ENCODE data around the gene HS3ST1. TPM values are rescaled to one million over a fixed set of nuclear protein-coding genes. Genes with fewer than 3 reads are reported as not detected.

The HS3ST1 gene
- total RNA-seq, 1 donor from 2014 or later = not detected

DNA sequence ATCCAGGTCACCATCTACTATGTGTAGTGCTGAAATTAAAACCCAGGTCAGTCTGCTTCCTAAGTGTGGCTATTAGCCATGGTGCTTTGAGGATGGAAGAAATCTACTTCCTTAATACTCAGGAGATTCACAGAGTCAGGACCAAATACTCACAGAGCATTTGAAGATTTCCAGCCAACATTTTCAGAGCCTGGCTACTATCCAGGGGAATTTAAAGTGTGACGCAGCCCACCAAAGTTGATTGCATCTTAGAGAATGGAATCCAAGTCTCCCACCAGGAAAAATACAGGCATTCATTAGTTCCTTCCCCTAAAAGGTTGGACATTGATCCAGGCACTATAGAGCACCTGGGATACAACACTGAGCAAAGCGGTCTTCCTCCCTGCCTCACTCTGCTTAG, 83.8 kb downstream of the HS3ST1 start:
- no peak overlapping the region for H3K4me2 ChIP-seq
- H3K9ac ChIP-seq = no peak overlapping the region
- H3K9me3 ChIP-seq (ENCODE audit: low read depth) = no peaks in the 10 kb centered on the region
- Mint-ChIP-seq H3K27ac (no peak overlapping the region), H3K4me3 (no peak overlapping the region), H3K9me3 (no peaks in the 10 kb centered on the region), H3K4me1 (peaks cover 8% of the 10 kb centered on the region), H3K36me3 (no peaks in the 10 kb centered on the region), H3K27me3 (ENCODE audit: insufficient read depth, low read depth) (peaks cover 2% of the 10 kb centered on the region)
- H3K27me3 ChIP-seq = no peaks in the 10 kb centered on the region
- no peaks in the 10 kb centered on the region for H3K36me3 ChIP-seq
- H3K4me3 ChIP-seq = no peak overlapping the region
- H4K20me1 ChIP-seq (ENCODE audit: low read depth) = no peaks in the 10 kb centered on the region
- H3K79me2 ChIP-seq (ENCODE audit: low read depth) = no peaks in the 10 kb centered on the region
- TF ChIP-seq EZH2phosphoT487 (IDR thresholded peaks at IDR 0.05) (no peak), EZH2 (IDR thresholded peaks at IDR 0.05) (no peak)
- TF ChIP-seq, protein P1, sequence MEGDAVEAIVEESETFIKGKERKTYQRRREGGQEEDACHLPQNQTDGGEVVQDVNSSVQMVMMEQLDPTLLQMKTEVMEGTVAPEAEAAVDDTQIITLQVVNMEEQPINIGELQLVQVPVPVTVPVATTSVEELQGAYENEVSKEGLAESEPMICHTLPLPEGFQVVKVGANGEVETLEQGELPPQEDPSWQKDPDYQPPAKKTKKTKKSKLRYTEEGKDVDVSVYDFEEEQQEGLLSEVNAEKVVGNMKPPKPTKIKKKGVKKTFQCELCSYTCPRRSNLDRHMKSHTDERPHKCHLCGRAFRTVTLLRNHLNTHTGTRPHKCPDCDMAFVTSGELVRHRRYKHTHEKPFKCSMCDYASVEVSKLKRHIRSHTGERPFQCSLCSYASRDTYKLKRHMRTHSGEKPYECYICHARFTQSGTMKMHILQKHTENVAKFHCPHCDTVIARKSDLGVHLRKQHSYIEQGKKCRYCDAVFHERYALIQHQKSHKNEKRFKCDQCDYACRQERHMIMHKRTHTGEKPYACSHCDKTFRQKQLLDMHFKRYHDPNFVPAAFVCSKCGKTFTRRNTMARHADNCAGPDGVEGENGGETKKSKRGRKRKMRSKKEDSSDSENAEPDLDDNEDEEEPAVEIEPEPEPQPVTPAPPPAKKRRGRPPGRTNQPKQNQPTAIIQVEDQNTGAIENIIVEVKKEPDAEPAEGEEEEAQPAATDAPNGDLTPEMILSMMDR (IDR thresholded peaks at IDR 0.05) = no peak
- no peaks in the 10 kb centered on the region for H3K4me1 ChIP-seq
- no peak for DNase-seq (ENCODE audit: low spot score)
- no peaks in the 10 kb centered on the region for H3F3A ChIP-seq (ENCODE audit: low read depth)
- no peak overlapping the region for H3K27ac ChIP-seq
- no peak overlapping the region for H2AFZ ChIP-seq (replicated peaks)

DNA sequence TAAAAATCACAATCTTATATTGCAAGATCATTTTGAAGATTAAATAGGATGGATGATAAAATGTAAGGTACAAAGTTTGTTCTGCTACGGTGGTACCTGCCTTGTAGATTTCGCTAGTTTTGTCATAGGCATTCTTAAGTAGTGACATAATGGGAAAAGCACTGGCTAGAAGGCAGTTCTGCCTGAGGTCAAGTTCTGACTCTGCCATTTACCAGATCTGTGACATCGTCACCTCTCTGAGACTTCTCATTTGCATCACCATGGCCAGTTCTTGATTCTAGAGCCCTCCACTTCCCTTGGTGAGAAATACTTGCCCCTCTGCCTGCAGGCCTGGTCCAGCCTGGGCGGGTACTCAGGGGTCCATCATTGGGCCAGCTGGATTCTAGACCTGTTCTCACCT, 85.2 kb downstream of the HS3ST1 start:
- H3K36me3 ChIP-seq = no peaks in the 10 kb centered on the region
- no peak overlapping the region for H3K4me3 Mint-ChIP-seq
- H3K9me3 Mint-ChIP-seq = no peaks in the 10 kb centered on the region

More for the DNA sequence above, 85.2 kb downstream of the HS3ST1 start:
- Histone ChIP-seq H2AFZ (replicated peaks) (no peak overlapping the region), H3K79me2 (ENCODE audit: low read depth) (no peaks in the 10 kb centered on the region), H3F3A (ENCODE audit: low read depth) (no peaks in the 10 kb centered on the region), H3K27ac (no peak overlapping the region), H3K9me3 (ENCODE audit: low read depth) (no peaks in the 10 kb centered on the region), H3K4me2 (no peak overlapping the region), H3K27me3 (no peaks in the 10 kb centered on the region), H3K4me3 (no peak overlapping the region), H4K20me1 (ENCODE audit: low read depth) (no peaks in the 10 kb centered on the region), H3K9ac (no peak overlapping the region), H3K4me1 (no peaks in the 10 kb centered on the region)
- Mint-ChIP-seq H3K36me3 (no peaks in the 10 kb centered on the region), H3K4me1 (peaks cover 8% of the 10 kb centered on the region), H3K27ac (no peak overlapping the region), H3K27me3 (ENCODE audit: insufficient read depth, low read depth) (peaks cover 2% of the 10 kb centered on the region)
- TF ChIP-seq EZH2 (IDR thresholded peaks at IDR 0.05) (no peak), EZH2phosphoT487 (IDR thresholded peaks at IDR 0.05) (no peak)
- TF ChIP-seq, protein P1 (IDR thresholded peaks at IDR 0.05) = no peak
- no peak for DNase-seq (ENCODE audit: low spot score)

MicroRNAs encoded within 50 kb of the gene (microRNA counts, 767-probe panel; counts per million panel counts)
- microRNA hsa-miR-572 = 460 counts per million, percentile 90 among the panel's probes with 10 or more counts

Small RNAs within 50 kb of the gene (microRNA-seq; reads per million reads assigned to microRNA genes)
- not detected for gene MIR572

Small RNAs within 50 kb of the gene (small RNA-seq; reads per million reads assigned to genes)
- gene MIR572 (not detected), gene RNA5SP156 (not detected)
